ENCODE data around the gene FILIP1.

The FILIP1 gene

GRCh38 chr6:75416443-75416842 lies 77.2 kb downstream of the FILIP1 start:
- no peaks in the 10 kb centered on the region for H3K36me3 ChIP-seq (ENCODE audit: insufficient read depth, low read length)
- H3K4me3 ChIP-seq (ENCODE audit: low read length, poor library complexity, severe bottlenecking), result no peak overlapping the region
- no peaks in the 10 kb centered on the region for H3F3A ChIP-seq (ENCODE audit: low read depth)
- no peaks in the 10 kb centered on the region for H3K9me3 ChIP-seq (ENCODE audit: insufficient read depth, low read depth, low read length)
- no peak overlapping the region for H3K4me2 ChIP-seq (ENCODE audit: low read depth, low read length, poor library complexity, severe bottlenecking)
- no peaks in the 10 kb centered on the region for H3K4me1 ChIP-seq (ENCODE audit: insufficient read depth, low read length, poor library complexity, severe bottlenecking)
- no peaks in the 10 kb centered on the region for H4K20me1 ChIP-seq (ENCODE audit: insufficient read depth, low read length, poor library complexity, severe bottlenecking)
- H3K79me2 ChIP-seq (ENCODE audit: insufficient read depth, low read length), result no peaks in the 10 kb centered on the region
- H3K9me2 ChIP-seq (replicated peaks; ENCODE audit: low read depth, low read length), result no peaks in the 10 kb centered on the region
- no peak for TF ChIP-seq EZH2phosphoT487 (IDR thresholded peaks at IDR 0.05; ENCODE audit: borderline replicate concordance)
- TF ChIP-seq CTCF (conservative IDR thresholded peaks at IDR 0.05; ENCODE audit: low read length), result no peak
- H2AFZ ChIP-seq (ENCODE audit: low read length), result no peak overlapping the region
- H3K9ac ChIP-seq (ENCODE audit: low read depth, low read length, poor library complexity, severe bottlenecking), result no peak overlapping the region
- H3K27me3 ChIP-seq (ENCODE audit: insufficient read depth, low read length, poor library complexity, severe bottlenecking), result no peaks in the 10 kb centered on the region

GRCh38 chr6:75415804-75416203 lies 77.8 kb downstream of the FILIP1 start:
- no peaks in the 10 kb centered on the region for H3K9me2 ChIP-seq (replicated peaks; ENCODE audit: low read depth, low read length)
- no peak overlapping the region for H3K4me3 ChIP-seq (ENCODE audit: low read length, poor library complexity, severe bottlenecking)
- no peak for TF ChIP-seq CTCF (conservative IDR thresholded peaks at IDR 0.05; ENCODE audit: low read length)
- TF ChIP-seq EZH2phosphoT487 (IDR thresholded peaks at IDR 0.05; ENCODE audit: borderline replicate concordance), result no peak
- no peaks in the 10 kb centered on the region for H3F3A ChIP-seq (ENCODE audit: low read depth)
- no peaks in the 10 kb centered on the region for H3K9me3 ChIP-seq (ENCODE audit: insufficient read depth, low read depth, low read length)
- no peaks in the 10 kb centered on the region for H3K27me3 ChIP-seq (ENCODE audit: insufficient read depth, low read length, poor library complexity, severe bottlenecking)
- no peaks in the 10 kb centered on the region for H3K4me1 ChIP-seq (ENCODE audit: insufficient read depth, low read length, poor library complexity, severe bottlenecking)
- no peak overlapping the region for H3K9ac ChIP-seq (ENCODE audit: low read depth, low read length, poor library complexity, severe bottlenecking)
- H3K36me3 ChIP-seq (ENCODE audit: insufficient read depth, low read length), result no peaks in the 10 kb centered on the region
- H4K20me1 ChIP-seq (ENCODE audit: insufficient read depth, low read length, poor library complexity, severe bottlenecking), result no peaks in the 10 kb centered on the region
- H2AFZ ChIP-seq (ENCODE audit: low read length), result no peak overlapping the region
- H3K4me2 ChIP-seq (ENCODE audit: low read depth, low read length, poor library complexity, severe bottlenecking), result no peak overlapping the region
- no peaks in the 10 kb centered on the region for H3K79me2 ChIP-seq (ENCODE audit: insufficient read depth, low read length)

- Histone ChIP-seq H3K9ac (ENCODE audit: low read depth, low read length, poor library complexity, severe bottlenecking) (no peak overlapping the region), H3F3A (ENCODE audit: low read depth) (no peaks in the 10 kb centered on the region), H2AFZ (ENCODE audit: low read length) (no peak overlapping the region), H3K9me2 (replicated peaks; ENCODE audit: low read depth, low read length) (no peaks in the 10 kb centered on the region), H3K4me1 (ENCODE audit: insufficient read depth, low read length, poor library complexity, severe bottlenecking) (no peaks in the 10 kb centered on the region), H3K27me3 (ENCODE audit: insufficient read depth, low read length, poor library complexity, severe bottlenecking) (no peaks in the 10 kb centered on the region), H3K4me2 (ENCODE audit: low read depth, low read length, poor library complexity, severe bottlenecking) (no peak overlapping the region), H3K79me2 (ENCODE audit: insufficient read depth, low read length) (no peaks in the 10 kb centered on the region), H3K4me3 (ENCODE audit: low read length, poor library complexity, severe bottlenecking) (no peak overlapping the region), H4K20me1 (ENCODE audit: insufficient read depth, low read length, poor library complexity, severe bottlenecking) (no peaks in the 10 kb centered on the region), H3K36me3 (ENCODE audit: insufficient read depth, low read length) (no peaks in the 10 kb centered on the region), H3K9me3 (ENCODE audit: insufficient read depth, low read depth, low read length) (no peaks in the 10 kb centered on the region)
- no peak for TF ChIP-seq CTCF (conservative IDR thresholded peaks at IDR 0.05; ENCODE audit: low read length)
- TF ChIP-seq EZH2phosphoT487 (IDR thresholded peaks at IDR 0.05; ENCODE audit: borderline replicate concordance), result no peak
Observed at GRCh38 chr6:75414445-75415021, 79.1 kb downstream of the FILIP1 start.

Data from Loucy (cell line).